ENCODE data around the gene WNT7A.
A peak's percentile ranks its signal among the peaks of the same experiment; 100 is the strongest.

WNT7A gene

GRCh38 chr3:13884851-13885703 is 5.2 kb upstream of the WNT7A start:
- peak; percentile 74 for DNase-seq (ENCODE audit: low spot score)

DNA sequence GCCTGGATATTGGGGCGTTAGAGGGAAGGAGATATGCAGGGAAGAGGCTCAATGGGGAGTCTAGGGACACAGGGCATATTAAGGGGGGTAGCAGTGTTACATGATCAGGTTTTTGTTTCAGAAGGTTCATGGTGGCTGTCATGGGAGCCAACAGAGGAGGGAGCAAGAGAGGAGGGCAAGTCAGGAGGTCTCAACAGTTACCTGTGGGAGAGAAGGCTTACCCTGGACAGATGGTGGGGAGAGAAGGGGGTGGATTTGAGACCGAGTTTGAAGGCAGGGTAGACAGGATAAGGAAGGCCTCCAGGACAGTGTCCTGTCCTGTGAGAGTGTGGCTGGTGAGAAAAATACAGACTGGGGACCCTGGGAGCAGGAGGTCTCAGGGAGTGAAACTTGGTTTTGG is 3.8 kb upstream of the WNT7A start:
- no peak for DNase-seq (ENCODE audit: low spot score)

- no peak for DNase-seq (ENCODE audit: low spot score)
Measured at GRCh38 chr3:13882876-13883275, 3.0 kb upstream of the WNT7A start.

- no peak for DNase-seq (ENCODE audit: low spot score)
Measured at GRCh38 chr3:13881536-13882410, 1.9 kb upstream of the WNT7A start.

DNA sequence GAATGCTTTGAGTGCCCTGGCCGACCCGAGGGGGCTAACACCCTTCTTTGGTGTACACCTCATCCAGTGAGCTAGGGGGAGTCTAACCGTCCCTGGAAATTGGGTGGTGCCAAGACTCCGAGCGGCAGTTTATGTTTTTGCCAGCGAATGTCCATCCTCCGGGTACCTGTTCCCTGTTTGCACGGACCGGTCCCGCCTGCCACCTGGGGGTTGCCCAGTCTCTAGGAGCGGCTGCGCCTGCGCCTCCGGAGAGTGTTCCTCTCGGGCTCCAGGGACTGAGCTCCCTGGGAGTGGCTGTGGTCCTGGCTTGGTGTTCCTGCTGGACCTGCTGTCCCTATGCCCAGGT is 913 bp upstream of the WNT7A start:
- DNase-seq (ENCODE audit: low spot score): no peak

DNA sequence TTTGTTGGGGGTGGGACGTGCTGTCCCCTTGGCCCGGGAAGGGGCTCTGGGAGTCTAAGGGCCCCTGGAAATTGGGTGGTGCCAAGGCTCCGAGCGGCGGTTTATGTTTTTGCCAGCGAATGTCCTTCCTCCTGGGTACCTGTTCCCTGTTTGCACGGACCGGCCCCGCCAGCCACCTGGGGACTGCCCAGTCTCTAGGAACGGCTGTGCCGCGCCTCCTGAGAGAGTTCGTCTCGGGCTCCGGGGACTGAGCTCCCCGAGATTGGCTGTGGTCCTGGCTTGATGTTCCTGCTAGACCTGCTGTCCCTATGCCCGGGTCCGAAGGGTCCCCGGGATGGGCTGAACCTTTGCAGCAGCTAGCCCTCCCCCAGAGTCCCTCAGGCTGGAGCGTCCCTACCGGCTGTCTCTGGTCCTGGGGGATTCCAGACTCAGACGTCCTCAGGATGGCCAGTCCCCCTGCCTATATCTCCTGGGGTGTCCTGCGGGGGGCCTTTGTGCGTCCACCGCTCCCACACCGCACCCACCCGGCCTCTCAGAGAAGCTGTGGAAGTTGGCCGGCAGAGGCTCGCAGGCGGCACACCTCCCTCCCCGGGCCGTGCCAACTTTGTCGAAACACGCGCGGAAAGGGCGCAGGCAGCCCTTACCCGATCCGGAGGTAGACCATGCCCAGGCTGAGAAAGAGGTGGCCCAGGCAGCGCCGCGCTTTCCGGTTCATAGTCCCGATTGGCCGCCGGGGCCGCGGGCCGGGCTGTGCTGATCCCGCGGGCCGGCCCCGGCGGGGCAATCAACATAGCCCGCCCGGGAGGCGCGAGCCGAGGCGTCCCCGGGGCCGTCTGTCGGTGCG is 547 bp downstream of the WNT7A start:
- no peak for DNase-seq (ENCODE audit: low spot score)

- no peak for DNase-seq (ENCODE audit: low spot score)
Measured at GRCh38 chr3:13878281-13879101, 1.4 kb downstream of the WNT7A start.

GRCh38 chr3:13877911-13878280 is 2.0 kb downstream of the WNT7A start:
- DNase-seq (ENCODE audit: low spot score): no peak

DNA sequence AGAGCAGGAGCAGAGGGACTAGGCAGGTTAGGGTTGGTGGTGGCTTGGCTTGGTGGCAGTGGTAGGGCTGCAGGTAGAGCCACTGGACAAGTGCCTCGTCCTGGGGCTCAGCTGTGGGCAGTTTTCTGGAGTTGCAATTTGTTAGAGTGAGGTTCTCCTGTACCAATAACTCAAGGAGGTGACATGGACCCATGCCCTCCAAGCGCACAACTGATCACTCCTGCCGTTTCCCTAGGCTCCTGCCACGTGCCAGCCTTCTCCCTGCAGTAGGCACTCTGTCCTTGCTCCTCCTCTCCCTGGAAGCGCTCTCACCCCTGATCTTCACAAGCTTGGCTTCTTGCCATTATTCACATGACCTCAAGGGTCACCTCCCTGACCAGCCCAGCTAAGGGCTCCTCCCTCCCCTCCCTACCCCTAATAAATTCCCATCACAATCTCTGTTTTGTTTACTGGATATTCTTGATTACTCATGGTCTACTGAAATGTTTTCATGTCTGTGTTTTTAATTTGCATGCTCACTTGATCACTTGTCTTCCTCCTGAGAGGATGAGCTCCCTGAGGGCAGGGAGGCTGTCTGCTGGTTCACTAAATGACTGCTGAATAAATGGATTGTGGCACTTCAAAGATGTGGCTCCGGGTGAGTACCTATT is 3.3 kb downstream of the WNT7A start:
- no peak for DNase-seq (ENCODE audit: low spot score)

DNA sequence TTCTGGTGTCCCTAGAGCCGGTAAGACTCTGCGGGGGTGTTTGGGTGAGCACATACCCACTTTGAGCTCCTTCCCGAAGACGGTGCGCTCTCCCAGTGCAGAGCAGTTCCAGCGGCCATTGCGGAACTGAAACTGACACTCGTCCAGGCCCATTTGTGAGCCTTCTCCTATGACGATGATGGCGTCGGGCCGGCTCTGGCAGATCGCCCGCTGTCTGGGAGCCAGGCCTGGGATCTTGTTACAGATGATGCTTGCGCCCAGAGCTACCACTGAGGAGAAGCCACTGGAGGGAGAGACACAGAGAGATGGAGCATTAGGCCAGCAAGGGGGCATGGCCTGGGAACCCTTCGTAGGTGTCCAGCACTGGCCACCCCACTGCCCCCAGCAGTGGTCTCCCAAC is 5.0 kb downstream of the WNT7A start:
- no peak for DNase-seq (ENCODE audit: low spot score)

DNA sequence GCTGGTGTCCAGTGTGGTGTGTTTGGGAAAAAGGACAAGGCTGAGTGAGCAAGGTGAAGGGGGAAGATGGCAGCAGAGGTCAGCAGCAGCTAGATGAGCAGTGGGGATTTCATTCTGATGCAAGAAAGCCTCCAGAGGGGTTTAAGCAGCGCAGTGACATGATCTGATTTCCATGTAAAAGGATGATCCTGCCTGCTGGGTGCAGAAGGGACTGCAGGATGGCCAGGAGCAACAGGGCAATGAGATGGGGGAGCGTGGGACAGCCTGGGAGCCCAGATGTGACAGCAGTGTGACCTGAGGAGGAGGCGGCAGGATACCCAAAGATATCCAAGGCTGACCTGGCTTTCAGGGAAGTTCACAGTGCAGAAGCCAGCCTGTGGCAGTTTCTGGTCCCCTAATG is 6.1 kb downstream of the WNT7A start:
- no peak for DNase-seq (ENCODE audit: low spot score)

- no peak for DNase-seq (ENCODE audit: low spot score)
Measured at GRCh38 chr3:13872451-13872850, 7.4 kb downstream of the WNT7A start.

DNA sequence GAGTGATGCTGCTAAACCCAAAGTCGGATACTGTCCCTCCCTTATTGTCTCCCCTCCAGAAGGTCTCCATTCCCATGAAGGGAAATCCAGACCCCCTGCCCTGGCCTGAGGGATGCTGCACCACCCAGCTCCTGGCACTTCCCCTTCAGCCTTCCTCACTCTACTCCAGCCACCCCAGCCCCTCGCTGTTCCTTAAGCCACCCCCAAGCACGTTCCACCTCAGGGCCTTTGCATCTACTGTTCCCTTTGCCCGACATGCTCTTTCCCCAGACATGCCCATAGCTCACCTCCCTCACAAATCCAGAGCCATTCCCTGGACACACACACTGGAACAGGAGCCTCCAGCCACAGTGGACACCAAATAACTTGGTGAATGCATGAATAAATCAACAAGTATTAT is 8.1 kb downstream of the WNT7A start:
- DNase-seq (ENCODE audit: low spot score): no peak

DNA sequence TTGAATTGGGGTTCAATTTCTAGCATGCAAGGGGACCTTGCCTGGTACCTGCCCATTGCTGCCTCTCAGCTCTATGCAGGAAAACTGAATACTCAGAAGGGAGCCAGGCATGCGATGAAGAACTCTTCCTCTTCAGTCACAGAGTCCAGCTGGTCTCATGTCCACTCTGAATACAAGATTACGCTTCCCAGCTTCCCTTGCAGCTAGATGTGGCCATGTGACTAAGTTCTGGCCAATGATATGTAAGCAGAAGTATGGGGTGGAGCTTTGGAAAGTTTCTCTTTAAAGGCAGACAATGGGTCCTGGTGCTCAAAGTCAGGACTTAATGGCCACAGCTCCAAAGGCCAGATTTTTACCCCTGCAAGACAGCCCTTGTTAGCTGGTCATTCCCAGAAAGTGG is 9.0 kb downstream of the WNT7A start:
- DNase-seq (ENCODE audit: low spot score): no peak

- no peak for DNase-seq (ENCODE audit: low spot score)
Measured at GRCh38 chr3:13869761-13870343, 10.0 kb downstream of the WNT7A start.

GRCh38 chr3:13868844-13869724 is 10.8 kb downstream of the WNT7A start:
- DNase-seq (ENCODE audit: low spot score): no peak

GRCh38 chr3:13867732-13868131 is 12.1 kb downstream of the WNT7A start:
- no peak for DNase-seq (ENCODE audit: low spot score)

GRCh38 chr3:13866041-13866965 is 13.6 kb downstream of the WNT7A start:
- DNase-seq (ENCODE audit: low spot score): no peak

GRCh38 chr3:13865581-13865980 is 14.3 kb downstream of the WNT7A start:
- no peak for DNase-seq (ENCODE audit: low spot score)

Measured in germinal center (tissue), 1 donor.